Mesothelial cell of epicardium (in vitro differentiated cells): ENCODE data around the gene LRIG1. TPM values are rescaled to one million over a fixed set of nuclear protein-coding genes. Genes with fewer than 3 reads are reported as not detected.

Experiments used
- DNase-seq, 2 experiments: peaks; one replicate each; pipeline ENCODE4 v3.0.0; 2021; ENCODE audit warnings: low spot score in 2 of 2; ENCODE audit not compliant: unreplicated experiment in 2 of 2
- H3K27ac Mint-ChIP-seq: 2 replicates; pipeline ENCODE4 v1.8.0; 2021; ENCODE audit warnings: mixed read lengths
- H3K27me3 Mint-ChIP-seq: 2 replicates; pipeline ENCODE4 v1.8.0; 2021; ENCODE audit warnings: low read depth, mixed read lengths
- H3K36me3 Mint-ChIP-seq: 2 replicates; pipeline ENCODE4 v1.8.0; 2021; ENCODE audit warnings: mixed read lengths
- H3K4me1 Mint-ChIP-seq: 2 replicates; pipeline ENCODE4 v1.8.0; 2021; ENCODE audit warnings: mixed read lengths
- H3K4me3 Mint-ChIP-seq: 2 replicates; pipeline ENCODE4 v1.8.0; 2021; ENCODE audit warnings: mild to moderate bottlenecking, moderate library complexity, mixed read lengths
- H3K9me3 Mint-ChIP-seq: 2 replicates; pipeline ENCODE4 v1.8.0; 2021; ENCODE audit warnings: mixed read lengths
- total RNA-seq: library from RNA; stranded (reverse); gene quantifications from 3 replicates; pipeline ENCODE4 v1.2.1, GENCODE V29; 2021
- TF ChIP-seq, protein P1 (sequence below): fragments of 200-600 bp; sonication (generic); IDR thresholded peaks from one replicate; pipeline ENCODE4 v1.5.0; 2021; ENCODE audit warnings: antibody characterized with exemption; ENCODE audit not compliant: unreplicated experiment

LRIG1 gene
- total RNA-seq, 1 donor from 2014 or later, result 5.5 TPM

DNA sequence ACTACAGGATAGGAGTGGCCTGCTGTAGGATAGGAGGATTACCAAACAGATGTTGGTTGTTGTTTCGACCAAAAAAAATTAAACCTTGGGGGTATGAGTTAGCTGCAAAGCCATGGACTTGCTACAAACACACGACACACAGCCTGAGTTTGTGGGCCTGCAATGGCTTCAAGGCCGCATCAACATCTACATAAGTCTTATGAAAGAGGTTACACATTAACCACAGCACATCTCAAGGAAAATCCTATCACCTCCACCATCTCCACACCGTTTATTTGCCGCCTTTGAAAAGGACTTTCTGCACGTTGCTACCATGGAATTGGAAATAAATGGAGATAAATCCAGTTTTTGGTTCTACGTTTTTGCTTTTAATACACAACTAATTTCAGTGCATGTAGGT, 23.0 kb downstream of the LRIG1 start:
- TF ChIP-seq, protein P1, sequence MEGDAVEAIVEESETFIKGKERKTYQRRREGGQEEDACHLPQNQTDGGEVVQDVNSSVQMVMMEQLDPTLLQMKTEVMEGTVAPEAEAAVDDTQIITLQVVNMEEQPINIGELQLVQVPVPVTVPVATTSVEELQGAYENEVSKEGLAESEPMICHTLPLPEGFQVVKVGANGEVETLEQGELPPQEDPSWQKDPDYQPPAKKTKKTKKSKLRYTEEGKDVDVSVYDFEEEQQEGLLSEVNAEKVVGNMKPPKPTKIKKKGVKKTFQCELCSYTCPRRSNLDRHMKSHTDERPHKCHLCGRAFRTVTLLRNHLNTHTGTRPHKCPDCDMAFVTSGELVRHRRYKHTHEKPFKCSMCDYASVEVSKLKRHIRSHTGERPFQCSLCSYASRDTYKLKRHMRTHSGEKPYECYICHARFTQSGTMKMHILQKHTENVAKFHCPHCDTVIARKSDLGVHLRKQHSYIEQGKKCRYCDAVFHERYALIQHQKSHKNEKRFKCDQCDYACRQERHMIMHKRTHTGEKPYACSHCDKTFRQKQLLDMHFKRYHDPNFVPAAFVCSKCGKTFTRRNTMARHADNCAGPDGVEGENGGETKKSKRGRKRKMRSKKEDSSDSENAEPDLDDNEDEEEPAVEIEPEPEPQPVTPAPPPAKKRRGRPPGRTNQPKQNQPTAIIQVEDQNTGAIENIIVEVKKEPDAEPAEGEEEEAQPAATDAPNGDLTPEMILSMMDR, result no peak
- Mint-ChIP-seq H3K27ac (no peak overlapping the region), H3K4me3 (no peak overlapping the region), H3K27me3 (peaks cover 21% of the 10 kb centered on the region), H3K36me3 (no peaks in the 10 kb centered on the region), H3K4me1 (peaks cover 33% of the 10 kb centered on the region), H3K9me3 (peaks cover 3% of the 10 kb centered on the region)
- DNase-seq, result no peak

DNA sequence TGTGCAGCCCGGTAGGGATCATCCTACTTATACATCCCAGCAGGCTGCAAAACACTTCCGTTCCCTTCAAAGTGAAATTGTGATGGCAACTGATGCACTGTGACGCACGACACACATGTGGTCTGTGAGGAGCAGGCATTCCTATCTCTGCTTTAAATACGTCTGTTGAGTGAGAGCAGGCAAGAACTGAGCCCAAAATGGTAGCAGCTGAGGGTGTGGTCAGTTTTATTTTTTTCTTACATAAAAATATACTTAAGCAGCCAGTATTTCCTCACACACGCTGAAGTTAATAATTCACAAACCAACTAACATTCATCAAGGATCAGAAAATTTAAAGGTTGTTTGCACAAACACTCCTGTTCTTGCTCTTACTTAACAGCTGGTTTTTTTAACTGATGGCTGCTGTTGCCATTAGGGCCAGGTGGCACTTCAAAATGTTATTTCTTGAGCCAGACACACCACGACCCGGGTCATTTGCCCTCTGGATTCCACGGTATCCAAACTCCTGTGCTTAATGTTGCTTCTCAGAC, 23.9 kb downstream of the LRIG1 start:
- H3K27ac Mint-ChIP-seq, result no peak overlapping the region
- no peak overlapping the region for H3K4me3 Mint-ChIP-seq
- peaks cover 3% of the 10 kb centered on the region for H3K9me3 Mint-ChIP-seq
- TF ChIP-seq, protein P1, result no peak
- peaks cover 16% of the 10 kb centered on the region for H3K27me3 Mint-ChIP-seq
- H3K4me1 Mint-ChIP-seq, result peaks cover 38% of the 10 kb centered on the region
- no peaks in the 10 kb centered on the region for H3K36me3 Mint-ChIP-seq
- no peak for DNase-seq

DNA sequence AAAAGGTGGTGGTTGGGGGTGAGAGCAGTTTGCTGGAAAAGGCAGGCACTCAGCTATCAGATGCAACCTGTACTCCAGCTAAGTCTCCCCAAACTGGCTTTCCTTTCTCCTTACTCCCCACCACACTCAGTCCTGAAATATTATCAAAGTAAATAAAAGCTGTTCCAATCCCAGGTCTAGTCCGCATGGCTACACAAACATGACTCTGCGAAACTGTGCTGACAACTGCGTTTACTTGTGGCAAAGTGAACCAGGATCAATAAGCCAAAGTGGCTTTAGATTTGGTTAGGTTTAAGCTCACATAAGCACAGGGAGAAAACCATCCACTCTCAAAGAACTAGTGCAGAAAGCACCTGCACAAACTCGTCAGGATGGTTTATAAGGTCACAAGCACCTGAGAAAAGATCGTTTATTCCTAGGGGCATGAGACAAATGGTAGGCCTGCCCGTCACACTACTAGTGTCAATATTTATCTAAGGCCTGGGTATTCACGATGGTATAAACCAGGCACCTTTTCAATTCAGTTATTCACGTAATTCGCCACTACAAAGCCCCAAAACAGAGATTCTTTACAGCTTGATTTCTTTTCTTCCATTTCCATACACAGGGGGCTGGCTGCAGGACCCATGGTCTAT, 25.3 kb downstream of the LRIG1 start:
- Mint-ChIP-seq H3K27ac (no peak overlapping the region), H3K4me1 (peaks cover 31% of the 10 kb centered on the region), H3K4me3 (no peak overlapping the region), H3K27me3 (peaks cover 12% of the 10 kb centered on the region), H3K9me3 (peaks cover 3% of the 10 kb centered on the region), H3K36me3 (no peaks in the 10 kb centered on the region)
- TF ChIP-seq, protein P1, result no peak
- DNase-seq, result no peak

DNA sequence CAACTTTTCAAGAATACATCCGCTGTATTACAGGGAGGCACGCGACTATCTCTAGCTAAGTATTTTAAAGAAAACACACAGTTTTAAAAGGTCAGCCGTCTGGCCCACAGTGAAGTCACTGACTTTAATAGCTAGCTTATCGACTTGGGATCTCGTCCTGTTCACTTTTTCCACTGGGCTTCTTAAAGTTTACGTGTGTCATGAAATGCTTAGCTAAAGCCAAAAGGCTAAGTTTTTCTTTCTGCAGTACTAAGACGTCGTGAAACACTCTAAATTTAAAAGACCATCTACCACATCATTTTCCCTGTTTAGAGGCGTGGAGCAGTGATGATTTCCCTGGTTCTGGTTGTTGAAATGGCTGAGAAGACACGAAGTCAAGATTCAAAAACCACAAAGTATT, 27.1 kb downstream of the LRIG1 start:
- peaks cover 5% of the 10 kb centered on the region for H3K27me3 Mint-ChIP-seq
- H3K27ac Mint-ChIP-seq, result peak overlapping the region; percentile 21
- no peak for DNase-seq
- H3K36me3 Mint-ChIP-seq, result no peaks in the 10 kb centered on the region
- peaks cover 19% of the 10 kb centered on the region for H3K4me1 Mint-ChIP-seq
- H3K4me3 Mint-ChIP-seq, result peak overlapping the region; percentile 6
- H3K9me3 Mint-ChIP-seq, result no peaks in the 10 kb centered on the region
- TF ChIP-seq, protein P1, result no peak

DNA sequence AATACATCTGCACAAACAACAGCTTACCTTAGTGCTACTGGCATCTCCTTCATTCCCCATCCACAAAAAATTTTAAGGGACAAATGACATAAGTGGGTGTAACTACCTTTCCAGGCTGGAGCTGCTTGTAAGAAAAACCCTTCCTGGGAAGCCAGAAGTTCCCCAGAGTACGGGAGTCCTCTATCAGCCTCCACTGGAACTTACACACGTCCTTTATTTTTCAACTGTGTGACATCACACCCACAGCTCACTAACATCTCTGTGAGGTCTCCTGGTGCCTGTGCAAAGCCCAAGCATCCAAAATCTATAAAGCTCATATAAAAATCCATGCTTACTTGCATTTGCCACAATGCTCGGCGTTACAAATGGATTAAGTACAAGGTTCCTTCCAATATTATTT, 27.6 kb downstream of the LRIG1 start:
- DNase-seq, result no peak
- Mint-ChIP-seq H3K4me1 (peaks cover 16% of the 10 kb centered on the region), H3K4me3 (no peak overlapping the region), H3K36me3 (no peaks in the 10 kb centered on the region), H3K9me3 (no peaks in the 10 kb centered on the region), H3K27me3 (peaks cover 7% of the 10 kb centered on the region), H3K27ac (peak overlapping the region; percentile 21)
- TF ChIP-seq, protein P1, result no peak
